GM21825 (cell line): ENCODE results near the gene PTPRN2.
"Not testable (repeated sequence)": the region's sequence is repeated elsewhere in the genome, so short reads cannot be mapped to it uniquely, and the experiment has no call there.

Source experiments
- ATAC-seq: cut with Tn5 transposase; IDR thresholded peaks from one replicate; pipeline ENCODE4 v1.9.1; 2021; ENCODE audit warnings: mild to moderate bottlenecking, moderate library complexity; ENCODE audit not compliant: unreplicated experiment

Gene PTPRN2

GRCh38 chr7:157955348-157955999, 632.1 kb downstream of the PTPRN2 start:
- no peak for ATAC-seq

- ATAC-seq: no peak
Observed at GRCh38 chr7:157954901-157955300, 632.7 kb downstream of the PTPRN2 start.

DNA sequence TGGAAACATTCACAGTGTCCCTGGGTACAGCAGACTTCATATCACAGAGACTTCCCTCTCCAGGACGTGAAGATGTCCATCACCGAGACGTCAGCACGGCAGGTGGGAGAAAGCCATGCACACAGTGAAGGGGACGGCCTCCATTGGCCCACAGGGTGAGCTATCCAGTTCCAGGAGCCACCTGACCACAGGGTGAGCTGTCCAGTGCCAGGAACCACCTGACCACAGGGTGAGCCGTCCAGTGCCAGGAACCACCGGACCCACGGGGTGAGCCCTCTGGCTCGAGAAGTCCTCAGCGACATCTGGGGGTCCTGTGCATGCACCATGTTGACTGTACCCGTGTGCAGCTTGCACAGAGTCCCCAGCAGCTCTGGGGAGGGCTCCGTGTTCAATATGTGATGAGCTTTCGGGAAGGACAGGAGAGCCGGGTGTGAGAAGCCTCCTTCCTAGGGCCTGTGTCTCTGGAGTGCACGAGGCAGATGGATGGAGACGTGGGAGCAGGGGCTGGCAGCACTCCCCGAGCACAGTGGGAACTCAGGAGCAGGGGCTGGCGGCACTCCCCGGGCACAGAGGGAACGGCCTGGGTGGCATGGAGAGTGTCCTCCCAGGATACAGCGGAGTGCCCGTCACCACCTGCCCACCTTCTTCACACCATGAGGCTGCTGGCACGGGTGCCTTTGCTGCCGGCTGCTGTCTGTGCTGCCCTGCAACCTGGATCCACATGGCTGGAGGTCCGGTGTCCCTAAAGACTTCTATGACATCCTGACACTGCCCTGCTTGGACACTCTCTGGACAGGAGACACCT, 634.6 kb downstream of the PTPRN2 start:
- ATAC-seq: no peak

GRCh38 chr7:157952050-157952667, 635.5 kb downstream of the PTPRN2 start:
- ATAC-seq: no peak

DNA sequence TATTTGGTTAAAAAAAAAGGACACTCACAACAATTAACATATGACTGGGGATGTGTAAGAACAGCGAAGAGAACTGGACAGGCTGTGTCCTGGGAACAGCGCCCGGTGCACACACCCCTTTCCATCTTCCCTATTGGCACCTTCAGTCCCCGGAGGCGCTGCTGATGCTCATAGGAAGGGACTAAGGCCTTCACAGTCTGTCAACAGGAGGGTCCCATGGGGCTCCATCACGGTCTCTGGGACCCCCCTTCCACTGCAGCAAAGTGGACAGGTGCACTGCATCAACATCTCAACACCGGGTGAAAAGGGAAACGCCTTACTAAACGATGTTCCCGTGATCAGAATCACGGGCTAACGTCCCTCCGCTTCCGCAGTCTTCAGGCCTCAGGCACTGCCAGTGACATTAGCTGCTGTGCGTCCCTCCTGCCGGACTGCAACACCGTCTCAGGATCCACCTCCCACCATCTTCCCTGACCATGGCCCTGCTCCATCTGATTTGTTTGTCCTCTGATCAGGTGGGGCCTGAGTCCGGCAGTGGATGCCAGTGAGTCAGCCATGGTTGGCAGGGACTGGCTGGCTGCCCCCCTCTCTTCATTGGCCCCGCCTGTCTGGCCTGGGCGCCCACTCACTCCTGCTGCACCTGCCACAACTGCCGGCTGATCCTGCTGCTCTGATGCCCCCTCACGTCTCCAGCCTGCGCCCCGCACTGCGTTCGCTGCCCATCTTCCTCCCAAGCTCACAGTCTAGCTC, 636.1 kb downstream of the PTPRN2 start:
- no peak for ATAC-seq

- ATAC-seq: no peak
Observed at GRCh38 chr7:157949711-157950110, 637.9 kb downstream of the PTPRN2 start.

DNA sequence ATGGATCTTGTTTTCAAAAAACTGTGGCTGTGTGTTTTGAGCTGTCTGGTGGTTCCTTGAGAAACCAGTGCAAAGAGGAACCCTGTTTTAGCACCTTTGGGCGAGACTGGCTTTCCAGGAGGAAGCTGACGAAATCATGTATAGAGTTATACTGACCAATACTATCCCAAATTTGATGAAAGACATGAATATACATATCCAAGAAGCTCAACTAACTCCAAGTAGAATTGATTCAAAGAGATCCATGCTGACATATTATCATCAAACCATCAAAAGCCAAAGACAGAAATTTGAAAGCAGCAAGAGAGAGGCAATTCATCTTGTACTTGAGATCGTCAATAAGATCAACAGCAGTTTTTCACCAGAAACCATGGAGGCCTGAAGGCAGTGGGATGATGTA, 640.1 kb downstream of the PTPRN2 start:
- ATAC-seq: no peak

DNA sequence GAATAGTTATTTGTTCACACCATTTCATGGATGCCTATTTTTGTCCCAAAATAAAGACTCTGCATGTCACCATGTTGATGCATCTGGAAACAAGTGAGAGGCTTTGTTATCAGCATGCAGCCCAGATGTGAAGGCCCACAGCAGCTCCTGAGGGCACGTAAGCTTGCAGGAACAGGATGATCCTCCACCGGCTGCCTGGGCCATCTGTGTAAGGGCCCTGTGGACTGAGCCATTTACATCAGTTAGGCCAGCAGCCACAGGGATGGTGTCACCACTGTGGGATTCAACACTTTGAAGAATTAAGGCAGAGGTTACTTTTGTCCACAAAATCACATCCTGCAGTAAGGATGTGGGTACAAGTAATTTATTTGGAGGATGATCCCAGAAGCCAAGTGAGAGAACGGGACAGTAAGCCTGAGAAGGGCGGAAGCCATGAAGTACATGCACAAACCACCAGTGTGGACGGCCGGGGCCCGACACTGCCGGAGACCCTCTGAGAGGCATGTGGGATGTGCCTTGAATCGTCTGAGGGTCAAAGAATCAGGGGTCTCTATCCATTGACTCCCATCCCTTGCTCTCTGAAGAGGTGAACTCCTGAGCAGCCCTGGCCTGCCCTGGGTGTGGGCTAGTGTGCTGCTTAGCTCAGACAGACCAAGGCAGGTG, 641.1 kb downstream of the PTPRN2 start:
- ATAC-seq: no peak

DNA sequence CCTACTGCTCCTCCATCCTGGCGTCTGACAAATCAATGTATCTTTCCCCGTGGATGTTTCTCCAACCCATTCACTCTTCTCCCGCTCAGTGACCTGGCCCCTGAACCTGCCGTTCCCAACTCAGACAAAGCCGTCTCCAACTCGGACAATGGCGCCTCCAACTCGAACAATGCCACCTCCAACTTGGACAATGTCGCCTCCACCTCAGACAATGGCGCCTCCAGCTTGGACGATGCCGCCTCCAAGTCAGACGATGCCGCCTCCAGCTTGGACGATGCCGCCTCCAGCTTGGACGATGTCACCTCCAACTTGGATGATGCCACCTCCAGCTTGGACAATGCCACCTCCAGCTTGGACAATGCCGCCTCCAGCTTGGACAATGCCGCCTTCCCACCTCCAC, 642.2 kb downstream of the PTPRN2 start:
- no peak for ATAC-seq

DNA sequence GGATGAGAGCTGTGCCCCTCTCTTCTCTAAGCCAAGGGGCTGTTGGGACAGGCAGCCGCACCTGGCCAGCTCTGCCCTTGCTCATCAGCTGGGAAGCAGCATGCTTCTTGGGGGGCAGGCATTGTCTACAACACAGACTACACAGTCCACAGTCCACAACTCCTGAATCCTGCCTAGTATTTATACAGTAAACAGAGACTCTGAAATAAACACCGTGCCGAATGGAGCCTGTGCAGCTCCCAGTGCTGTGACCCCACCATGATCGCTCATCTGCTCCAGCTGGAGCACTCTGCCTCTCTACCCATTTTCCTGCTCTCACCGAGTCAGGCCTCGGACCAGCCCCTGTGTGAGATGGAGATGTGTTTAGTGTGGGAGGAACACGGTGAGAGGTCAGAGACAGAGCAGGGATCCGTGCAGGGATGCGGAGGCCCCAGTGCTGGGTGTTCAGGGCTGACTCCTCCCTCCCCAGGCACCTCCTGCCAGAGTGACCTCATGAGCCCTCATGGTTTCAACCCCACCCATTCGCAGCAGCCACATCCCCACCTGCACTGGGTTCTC, 642.8 kb downstream of the PTPRN2 start:
- no peak for ATAC-seq

DNA sequence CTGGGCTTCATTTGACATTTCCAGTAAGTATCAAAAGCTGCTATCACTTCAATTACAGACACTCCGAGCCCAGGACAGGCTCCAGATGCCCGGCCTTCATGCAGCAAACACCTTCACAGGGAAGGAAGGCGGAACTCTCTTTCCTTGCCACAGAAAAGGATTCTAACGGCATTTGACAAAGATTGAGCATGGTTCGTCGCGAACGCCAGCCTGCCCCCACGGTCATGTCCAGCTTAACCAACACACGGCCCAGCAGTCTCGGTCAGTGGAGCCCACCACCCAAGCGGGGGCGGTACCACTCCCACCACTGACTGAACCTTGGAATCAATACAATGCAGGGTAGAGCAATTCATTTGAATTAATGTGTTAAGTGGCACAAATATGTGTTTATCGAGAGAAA, 643.6 kb downstream of the PTPRN2 start:
- ATAC-seq: no peak

DNA sequence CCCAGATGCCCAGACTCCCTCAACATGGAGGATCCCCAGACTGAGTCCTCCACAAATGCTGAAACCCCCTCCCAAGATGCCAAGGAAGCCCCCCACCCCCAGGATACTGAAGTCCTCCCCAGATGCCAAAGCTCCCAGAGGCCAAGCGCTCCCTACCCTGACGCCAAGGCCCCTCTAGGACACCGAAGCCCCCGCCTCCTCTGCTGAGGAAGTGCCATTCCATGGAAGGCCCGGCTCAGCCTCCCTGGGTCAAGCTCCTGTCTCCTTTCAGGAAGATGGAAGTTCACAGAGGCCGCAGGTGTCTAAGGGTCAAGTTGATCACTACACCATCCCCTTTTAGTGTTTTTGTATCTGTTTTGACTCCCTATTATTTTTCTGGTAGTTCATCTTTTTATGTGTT, 644.1 kb downstream of the PTPRN2 start:
- ATAC-seq: no peak

DNA sequence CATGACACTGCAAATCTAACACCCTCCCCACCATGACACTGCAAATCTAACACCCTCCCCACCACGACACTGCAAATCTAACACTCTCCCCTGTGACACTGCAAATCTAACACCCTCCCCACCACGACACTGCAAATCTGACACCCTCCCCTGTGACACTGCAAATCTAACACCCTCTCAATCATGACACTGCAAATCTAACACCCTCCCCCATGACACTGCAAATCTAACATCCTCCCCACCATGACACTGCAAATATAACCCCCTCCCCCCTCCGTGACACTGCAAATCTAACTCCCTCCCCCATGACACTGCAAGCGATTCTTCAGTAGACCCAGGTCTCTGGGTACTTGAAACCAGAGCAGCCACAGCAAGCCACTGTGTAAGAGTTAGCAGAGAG, 646.4 kb downstream of the PTPRN2 start:
- ATAC-seq: no peak

DNA sequence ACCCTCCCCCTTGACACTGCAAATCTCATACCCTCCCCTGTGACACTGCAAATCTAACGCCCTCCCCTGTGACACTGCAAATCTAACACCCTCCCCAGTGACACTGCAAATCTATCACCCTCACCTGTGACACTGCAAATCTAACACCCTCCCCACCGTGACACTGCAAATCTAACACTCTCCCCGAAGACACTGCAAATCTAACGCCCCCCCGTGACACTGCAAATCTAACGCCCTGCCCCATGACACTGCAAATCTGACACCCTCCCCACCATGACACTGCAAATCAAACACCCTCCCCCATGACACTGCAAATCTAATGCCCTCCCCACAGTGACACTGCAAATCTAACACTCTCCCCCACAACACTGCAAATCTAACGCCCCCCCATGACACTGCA, 647.1 kb downstream of the PTPRN2 start:
- no peak for ATAC-seq

GRCh38 chr7:157938211-157938610, 649.4 kb downstream of the PTPRN2 start:
- ATAC-seq: no peak

- no peak for ATAC-seq
Observed at GRCh38 chr7:157937406-157937805, 650.2 kb downstream of the PTPRN2 start.

DNA sequence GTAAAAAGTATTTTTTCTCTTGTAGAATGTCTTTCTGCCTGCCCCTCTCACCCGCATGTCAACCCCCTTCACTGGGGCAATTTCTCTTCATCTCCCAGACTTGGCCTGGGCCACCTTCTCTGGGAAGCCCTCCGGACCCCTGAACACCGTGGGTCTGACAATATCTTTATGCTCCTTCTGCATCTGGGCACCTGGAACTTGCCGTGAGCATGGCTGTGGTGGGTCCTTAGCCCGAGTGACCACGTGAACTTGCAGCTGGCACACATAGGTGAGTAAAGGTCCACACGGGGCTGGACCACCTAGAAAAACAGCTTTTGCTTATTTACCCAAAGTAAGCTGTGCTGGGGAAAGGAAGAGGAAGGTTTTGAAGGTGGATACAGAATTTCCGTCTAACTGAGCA, 650.6 kb downstream of the PTPRN2 start:
- ATAC-seq: no peak

GRCh38 chr7:157935721-157936120, 651.9 kb downstream of the PTPRN2 start:
- ATAC-seq: not testable (repeated sequence)

- ATAC-seq: not testable (repeated sequence)
Observed at GRCh38 chr7:157933219-157934155, 654.1 kb downstream of the PTPRN2 start.
